RWPE1 (cell line): ENCODE data around the gene ZNF665.
"Not testable (repeated sequence)": the region's sequence is repeated elsewhere in the genome, so short reads cannot be mapped to it uniquely, and the experiment has no call there.

Experiments used
- CTCF ChIA-PET: fragments of 350-600 bp; sonication (Branson Sonifier 250); formaldehyde crosslinking; extraction: SDS; loops from one replicate; lab custom pipeline; 2021; lab: Yijun Ruan, JAX
- POLR2A ChIA-PET: fragments of 400-600 bp; formaldehyde crosslinking; extraction: SDS; loops from one replicate; lab custom pipeline; 2020; ENCODE audit warnings: antibody characterized with exemption; ENCODE audit not compliant: low non-redundant PET; lab: Yijun Ruan, JAX
- DNase-seq: peaks from one replicate; pipeline ENCODE4 v3.0.0; 2012; ENCODE audit warnings: low spot score
- H3K27ac ChIP-seq: fragments of 450-650 bp; 2 replicates; pipeline ENCODE4 v1.5.1; 2017
- CTCF ChIP-seq: fragments of 450-650 bp; conservative IDR thresholded peaks from 2 replicates; pipeline ENCODE4 v1.5.1; 2017; ENCODE audit warnings: low read depth, mild to moderate bottlenecking

ZNF665 gene

GRCh38 chr19:53132141-53132991 is 60.8 kb downstream of the ZNF665 start, which contains the start of gene ZNF415:
Gene ZNF415, minus strand, starts transcription at chr19:53132910. Its CDS starts 10,234 bp downstream, at chr19:53122676.
- peak within 1 kb of the TSS; percentile 32 for H3K27ac ChIP-seq
- TF ChIP-seq CTCF, result no peak
- peak; percentile 87 for DNase-seq
- ChIA-PET POLR2A (no interaction called here), CTCF (no interaction called here)

DNA sequence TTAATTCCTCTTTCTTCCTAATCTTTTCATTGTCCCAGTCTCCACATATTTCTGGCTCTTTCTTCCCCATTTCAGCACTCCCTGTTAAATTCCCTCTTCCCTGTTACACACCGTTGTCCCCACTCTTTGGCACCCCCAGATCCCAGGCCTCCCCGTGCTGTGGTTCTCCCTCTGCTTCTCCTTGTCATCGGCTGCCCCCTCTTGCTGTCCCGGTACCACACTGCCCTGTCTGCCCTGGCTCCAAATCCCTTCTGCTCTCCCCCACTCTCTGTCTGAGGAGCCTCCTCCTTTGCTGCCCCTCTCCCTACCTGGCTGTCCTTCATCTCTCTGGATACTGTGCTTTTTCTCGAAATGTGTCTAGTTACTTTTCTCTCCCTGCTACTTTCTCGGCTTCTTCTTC is 61.4 kb downstream of the ZNF665 start:
- POLR2A ChIA-PET, result no interaction called here
- CTCF ChIA-PET, result interaction anchor here (0.6 kb wide), 1 partner anchor 62 kb away, joined by 4 read pairs; no protein-coding TSS in a partner anchor
- H3K27ac ChIP-seq, result no peak overlapping the region
- no peak for TF ChIP-seq CTCF
- no peak for DNase-seq

DNA sequence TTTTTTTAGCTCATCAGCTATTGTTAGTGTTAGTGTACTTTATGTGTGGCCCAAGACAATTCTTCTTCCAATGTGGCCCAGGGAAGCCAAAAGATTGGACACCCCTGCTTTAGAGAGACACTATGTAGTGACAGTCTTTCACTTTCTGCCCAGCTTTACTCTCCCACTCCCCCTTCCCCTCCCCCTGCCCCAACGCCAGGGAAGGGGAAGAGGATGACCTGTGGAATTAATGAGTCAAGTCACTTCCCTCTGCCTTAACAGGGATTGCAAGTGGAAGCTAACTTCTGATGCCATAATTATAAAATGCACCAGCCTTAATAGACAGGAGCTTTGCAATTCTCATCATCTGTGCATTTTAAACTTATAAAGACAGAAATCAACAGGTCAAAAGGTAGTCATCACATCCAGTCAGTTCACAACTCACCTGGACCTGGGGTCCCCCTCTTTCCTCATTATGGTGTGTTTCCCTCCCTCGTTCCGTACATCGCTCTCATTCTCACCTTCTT is 62.0 kb downstream of the ZNF665 start:
- no peak overlapping the region for H3K27ac ChIP-seq
- no peak for TF ChIP-seq CTCF
- DNase-seq, result no peak
- CTCF ChIA-PET, result interaction anchor here (0.6 kb wide), 1 partner anchor 62 kb away, joined by 4 read pairs; no protein-coding TSS in a partner anchor
- POLR2A ChIA-PET, result no interaction called here

GRCh38 chr19:53130506-53130905 is 62.7 kb downstream of the ZNF665 start:
- no peak for DNase-seq
- CTCF ChIA-PET, result no interaction called here
- no peak overlapping the region for H3K27ac ChIP-seq
- POLR2A ChIA-PET, result no interaction called here
- TF ChIP-seq CTCF, result no peak

DNA sequence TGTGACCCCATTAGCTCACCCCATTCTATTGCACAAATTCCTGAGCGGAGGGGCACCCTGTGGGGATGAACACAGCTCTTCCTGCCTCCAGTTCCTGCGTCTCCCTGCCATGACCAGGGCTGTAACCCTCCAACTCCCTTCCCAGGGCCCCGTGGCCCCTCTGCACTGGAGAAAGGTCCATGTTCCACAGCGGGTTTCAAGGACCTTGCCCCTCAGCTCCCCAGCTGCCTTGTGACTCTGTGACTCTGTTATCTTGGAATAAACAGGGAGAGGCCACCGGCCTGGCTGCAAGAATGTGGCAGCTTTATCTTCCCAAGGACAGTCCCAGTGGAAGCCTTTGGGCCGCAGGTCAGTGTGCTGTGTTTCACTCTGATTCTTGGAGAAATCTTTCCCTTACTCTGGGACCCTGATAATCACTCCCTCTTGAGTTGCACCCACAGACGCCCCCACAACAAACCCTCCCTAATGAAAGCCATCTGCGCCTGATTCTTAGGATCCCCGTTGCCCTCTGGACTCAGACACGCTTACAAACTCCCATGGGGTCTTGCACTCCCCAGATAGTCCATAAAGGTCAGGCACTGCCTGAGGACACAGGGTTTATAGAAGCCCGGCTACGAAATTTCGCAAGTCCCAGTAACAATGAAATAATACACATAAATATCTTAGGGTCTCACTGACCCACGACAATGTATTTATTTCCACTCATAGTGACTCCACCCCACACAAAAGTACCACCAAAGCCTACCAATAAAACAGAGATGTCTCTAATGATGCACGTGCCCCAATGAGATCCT is 66.2 kb downstream of the ZNF665 start:
- DNase-seq, POLR2A ChIA-PET, CTCF ChIA-PET, H3K27ac ChIP-seq: not testable (repeated sequence)

DNA sequence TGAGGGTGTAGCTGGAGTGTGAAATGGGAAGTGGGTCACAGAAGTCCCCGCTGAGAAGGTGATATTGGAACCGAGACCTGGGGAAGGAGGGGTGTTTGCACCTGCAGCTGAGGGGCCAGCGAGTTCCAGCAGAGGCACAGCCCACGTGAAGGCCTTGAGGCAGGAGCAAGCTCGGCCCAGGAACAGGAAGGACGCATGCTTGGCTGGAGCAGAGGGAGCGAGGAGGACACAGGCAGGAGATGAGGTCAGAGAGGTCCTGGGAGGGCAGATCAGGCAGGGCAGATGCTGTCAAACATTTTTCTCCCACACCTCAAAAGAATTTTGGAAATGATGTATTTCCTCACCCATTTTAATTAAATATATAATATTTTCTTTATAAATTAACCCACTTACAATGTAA is 69.8 kb downstream of the ZNF665 start:
- no peak for TF ChIP-seq CTCF
- ChIA-PET CTCF (no interaction called here), POLR2A (interaction anchor here (0.5 kb wide), 1 partner anchor 607 kb away, joined by 3 read pairs; no protein-coding TSS in a partner anchor)
- no peak overlapping the region for H3K27ac ChIP-seq
- no peak for DNase-seq
